Mammary epithelial cell (primary cell): ENCODE data around the gene TTC23L.

Experiments
- CTCF ChIP-seq, 2 donors: IDR thresholded peaks in 1 of 2; conservative IDR thresholded peaks in 1 of 2; 2 replicates each; pipeline ENCODE4 v1.5.1; 2011 to 2012; ENCODE audit warnings: inconsistent platforms in 2 of 2, low read length in 2 of 2, mild to moderate bottlenecking in 2 of 2, control low read depth in 1 of 2, low read depth in 1 of 2; ENCODE audit not compliant: insufficient read depth in 1 of 2; ENCODE audit errors: extremely low read depth in 1 of 2
- EZH2 ChIP-seq: IDR thresholded peaks from 2 replicates; pipeline ENCODE4 v1.6.1; 2012; ENCODE audit warnings: low read length, inconsistent platforms, borderline replicate concordance

- TF ChIP-seq CTCF (conservative IDR thresholded peaks at IDR 0.05 in 1 of 2, IDR thresholded peaks at IDR 0.05 in 1 of 2; ENCODE audit: extremely low read depth in 1 of 2, insufficient read depth in 1 of 2, low read depth in 1 of 2, low read length in 2 of 2), result no peak
- no peak for TF ChIP-seq EZH2
Measured at GRCh38 chr5:34876275-34876674, 37.3 kb downstream of the TTC23L start.
